NB4 (cell line): Measurements from ENCODE around the gene NOVA1.

Source experiments
- DNase-seq: peaks from one replicate; pipeline ENCODE4 v3.0.0; 2010; ENCODE audit warnings: low read depth
- H3K4me3 ChIP-seq: one replicate; pipeline ENCODE4 v1.5.1; 2011; ENCODE audit warnings: mild to moderate bottlenecking, low read depth, low read length, moderate library complexity
- CTCF ChIP-seq: IDR thresholded peaks from one replicate; pipeline ENCODE4 v1.5.1; 2012; ENCODE audit warnings: low read depth, low read length
- MAX ChIP-seq: IDR thresholded peaks from 2 replicates; pipeline ENCODE4 v1.6.1; 2011; ENCODE audit warnings: low read depth, low read length
- MYC ChIP-seq: IDR thresholded peaks from 2 replicates; pipeline ENCODE4 v1.6.1; 2011; ENCODE audit warnings: low read depth, low read length
- POLR2A ChIP-seq: IDR thresholded peaks from 2 replicates; pipeline ENCODE4 v1.6.1; 2011; ENCODE audit warnings: mild to moderate bottlenecking; ENCODE audit not compliant: insufficient read length; ENCODE audit errors: extremely low read depth

NOVA1 gene

GRCh38 chr14:26596543-26597061 is 1.2 kb downstream of the NOVA1 start:
- no peak for DNase-seq
- H3K4me3 ChIP-seq = no peak overlapping the region
- TF ChIP-seq MAX (no peak), MYC (no peak), POLR2A (no peak), CTCF (no peak)

GRCh38 chr14:26595926-26596542 is 1.8 kb downstream of the NOVA1 start:
- DNase-seq = no peak
- TF ChIP-seq MAX (no peak), POLR2A (no peak), CTCF (no peak), MYC (no peak)
- no peak overlapping the region for H3K4me3 ChIP-seq

GRCh38 chr14:26594756-26595545 is 2.9 kb downstream of the NOVA1 start:
- no peak for DNase-seq
- TF ChIP-seq MAX = no peak
- no peak for TF ChIP-seq CTCF
- no peak for TF ChIP-seq MYC
- no peak for TF ChIP-seq POLR2A
- H3K4me3 ChIP-seq = no peak overlapping the region

DNA sequence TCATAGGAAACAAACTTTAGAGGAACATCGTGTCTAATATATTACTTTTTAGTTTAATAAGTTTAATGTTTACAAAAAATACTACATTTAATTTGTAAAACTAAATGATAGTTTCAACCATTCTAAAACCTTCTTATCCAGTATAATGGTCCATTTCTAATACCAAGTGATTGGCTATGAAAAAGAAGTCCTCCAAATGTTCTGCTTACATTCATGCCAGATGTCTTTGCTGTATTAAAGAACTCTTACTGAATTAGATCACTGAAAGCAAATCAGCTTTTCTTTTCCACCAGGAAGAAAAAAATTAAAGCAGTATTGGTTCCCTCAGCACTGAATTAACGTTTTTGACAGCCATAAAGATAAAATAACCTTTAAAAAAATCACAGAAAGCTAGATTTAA is 3.7 kb downstream of the NOVA1 start:
- no peak overlapping the region for H3K4me3 ChIP-seq
- TF ChIP-seq MAX = no peak
- TF ChIP-seq POLR2A = no peak
- TF ChIP-seq MYC = no peak
- TF ChIP-seq CTCF = no peak
- DNase-seq = no peak

- no peak for DNase-seq
- TF ChIP-seq MYC = no peak
- TF ChIP-seq MAX = no peak
- no peak for TF ChIP-seq POLR2A
- TF ChIP-seq CTCF = no peak
- H3K4me3 ChIP-seq = no peak overlapping the region
Measured at GRCh38 chr14:26593357-26593756, 4.5 kb downstream of the NOVA1 start.
